ENCODE data around the gene MMP17. TPM values are rescaled to one million over a fixed set of nuclear protein-coding genes. Genes with fewer than 3 reads are reported as not detected.

Gene MMP17
- total and polyA plus RNA-seq, 8 donors = 0.46 to 3.1 (median 2.1) TPM; not detected in 2

- TF ChIP-seq POLR2AphosphoS5 (IDR thresholded peaks at IDR 0.05) = no peak
- no peak for TF ChIP-seq CTCF (IDR thresholded peaks at IDR 0.05)
- no peak overlapping the region for H3K27ac ChIP-seq
- H3K9me3 ChIP-seq = no peaks in the 10 kb centered on the region
- WGBS, 5 donors = 86 to 93% (median 92%) methylated on average over 11 of the region's 11 CpGs
- peaks cover 0 to 7% (median 0%) of the 10 kb centered on the region in 4 donors for H3K4me1 ChIP-seq
- no peak overlapping the region for H3K4me3 ChIP-seq
- intact Hi-C loops (cut with DNase I; ENCODE audit: low total_unique reads) = no loop called here
- peaks cover 55 to 92% (median 91%) of the 10 kb centered on the region in 4 donors for H3K36me3 ChIP-seq
- H3K27me3 ChIP-seq = no peaks in the 10 kb centered on the region
- no peak for DNase-seq
Measured at GRCh38 chr12:131788070-131788469, 40.1 kb upstream of the MMP17 start.

GRCh38 chr12:131789638-131790037 lies 38.6 kb upstream of the MMP17 start:
- WGBS, 5 donors = 92 to 99% (median 96%) methylated on average over 12 of the region's 12 CpGs
- no peak overlapping the region for H3K4me3 ChIP-seq
- no peaks in the 10 kb centered on the region for H3K27me3 ChIP-seq
- H3K27ac ChIP-seq = no peak overlapping the region
- peaks cover 52 to 100% (median 100%) of the 10 kb centered on the region in 4 donors for H3K36me3 ChIP-seq
- intact Hi-C loops (cut with DNase I; ENCODE audit: low total_unique reads) = no loop called here
- no peaks in the 10 kb centered on the region for H3K4me1 ChIP-seq
- no peak for TF ChIP-seq POLR2A (IDR thresholded peaks at IDR 0.05)
- TF ChIP-seq POLR2AphosphoS5 (IDR thresholded peaks at IDR 0.05) = no peak
- TF ChIP-seq EP300 (IDR thresholded peaks at IDR 0.05) = no peak
- TF ChIP-seq CTCF (IDR thresholded peaks at IDR 0.05) = no peak
- no peaks in the 10 kb centered on the region for H3K9me3 ChIP-seq
- no peak for DNase-seq

- H3K36me3 ChIP-seq = peaks cover 35 to 96% (median 95%) of the 10 kb centered on the region in 4 donors
- TF ChIP-seq POLR2A (IDR thresholded peaks at IDR 0.05) = no peak
- no peak for TF ChIP-seq CTCF (IDR thresholded peaks at IDR 0.05)
- TF ChIP-seq EP300 (IDR thresholded peaks at IDR 0.05) = no peak
- no peak for TF ChIP-seq POLR2AphosphoS5 (IDR thresholded peaks at IDR 0.05)
Measured at GRCh38 chr12:131793243-131794022, 34.8 kb upstream of the MMP17 start.

GRCh38 chr12:131794061-131794460 lies 34.1 kb upstream of the MMP17 start:
- no peaks in the 10 kb centered on the region for H3K9me3 ChIP-seq
- peaks cover 0 to 8% (median 3%) of the 10 kb centered on the region in 4 donors for H3K4me1 ChIP-seq
- no peak for DNase-seq
- no peak overlapping the region for H3K27ac ChIP-seq
- no peaks in the 10 kb centered on the region for H3K27me3 ChIP-seq
- WGBS, 5 donors = 89 to 98% (median 97%) methylated on average over 7 of the region's 7 CpGs
- no peak overlapping the region for H3K4me3 ChIP-seq
- TF ChIP-seq POLR2A (IDR thresholded peaks at IDR 0.05) (no peak), POLR2AphosphoS5 (IDR thresholded peaks at IDR 0.05) (no peak), CTCF (IDR thresholded peaks at IDR 0.05) (no peak), EP300 (IDR thresholded peaks at IDR 0.05) (no peak)
- H3K36me3 ChIP-seq = peaks cover 36 to 96% (median 95%) of the 10 kb centered on the region in 4 donors
- intact Hi-C loops (cut with DNase I; ENCODE audit: low total_unique reads) = no loop called here

More at GRCh38 chr12:131793243-131794022, 34.8 kb upstream of the MMP17 start:
- DNase-seq = no peak
- H3K9me3 ChIP-seq = no peaks in the 10 kb centered on the region
- WGBS, 5 donors = 84 to 89% (median 87%) methylated on average over 19 of the region's 19 CpGs
- H3K27ac ChIP-seq = no peak overlapping the region
- no peaks in the 10 kb centered on the region for H3K27me3 ChIP-seq
- intact Hi-C loops (cut with DNase I; ENCODE audit: low total_unique reads) = no loop called here
- peaks cover 0 to 8% (median 3%) of the 10 kb centered on the region in 4 donors for H3K4me1 ChIP-seq
- no peak overlapping the region for H3K4me3 ChIP-seq
